ENCODE data around the gene ARF5.
"Not testable (repeated sequence)": the region's sequence is repeated elsewhere in the genome, so short reads cannot be mapped to it uniquely, and the experiment has no call there.

GRCh38 chr7:127540461-127540860 is 47.8 kb upstream of the ARF5 start:
- not testable (repeated sequence) for TF ChIP-seq ZNF274 (IDR thresholded peaks at IDR 0.05; ENCODE audit: borderline replicate concordance, extremely low read depth, low read length); CTCF (IDR thresholded peaks at IDR 0.05; ENCODE audit: control extremely low read depth in 1 of 3, insufficient read depth in 1 of 3, low read depth in 1 of 3, low read length in 3 of 3)
